B cell (primary cell): ENCODE results near the gene MYO16. TPM values are rescaled to one million over a fixed set of nuclear protein-coding genes. Genes with fewer than 3 reads are reported as not detected.

Experiments used
- ATAC-seq: fragments of 200-7000 bp; cut with Tn5 transposase; one replicate; pipeline ENCODE4 v1.10.0; 2021; ENCODE audit warnings: low read depth, mild to moderate bottlenecking, moderate number of reproducible peaks, moderate library complexity
- CTCF ChIA-PET: fragments of 350-600 bp; sonication (Branson Sonifier 250); formaldehyde crosslinking; loops from one replicate; lab custom pipeline; 2021; ENCODE audit warnings: antibody characterized with exemption, inconsistent platforms; lab: Charles Lee
- POLR2A ChIA-PET: fragments of 350-600 bp; sonication (Branson Sonifier 250); formaldehyde crosslinking; loops from one replicate; lab custom pipeline; 2021; ENCODE audit warnings: antibody characterized with exemption; lab: Charles Lee
- DNase-seq: peaks from one replicate; pipeline ENCODE4 v3.0.0; 2013
- H2AFZ ChIP-seq: 2 replicates; pipeline ENCODE4 v1.6.1; 2012; ENCODE audit warnings: mild to moderate bottlenecking, low read depth, low read length; ENCODE audit not compliant: insufficient read depth, poor library complexity, severe bottlenecking
- H3K27ac ChIP-seq, 2 donors: 1 replicate in 1 of 2; 2 replicates in 1 of 2; pipeline ENCODE4 v1.5.1; 2012 to 2013; ENCODE audit warnings: low read length in 2 of 2, mild to moderate bottlenecking in 2 of 2, moderate library complexity in 1 of 2
- H3K27me3 ChIP-seq, 4 experiments: fragments of 200-600 bp in 1 of 4; sonication (generic) in 1 of 4; replicated peaks in 1 of 4; 1 replicate in 2 of 4; 2 replicates in 2 of 4; pipeline versions ENCODE4 v1.6.1 to v1.7.0; 2013 to 2016; ENCODE audit warnings: low read length in 3 of 4, mild to moderate bottlenecking in 2 of 4, mixed read lengths in 1 of 4, moderate library complexity in 1 of 4; ENCODE audit not compliant: insufficient read depth in 4 of 4, control insufficient read depth in 3 of 4; ENCODE audit errors: control extremely low read depth in 1 of 4
- H3K36me3 ChIP-seq, 2 experiments: replicated peaks in 1 of 2; 1 replicate in 1 of 2; 2 replicates in 1 of 2; pipeline versions ENCODE4 v1.6.1 to v1.7.1; 2013; ENCODE audit warnings: low read length in 1 of 2; ENCODE audit not compliant: insufficient read depth in 2 of 2, control insufficient read depth in 1 of 2; ENCODE audit errors: control extremely low read depth in 1 of 2, extremely low read depth in 1 of 2
- H3K4me1 ChIP-seq, 2 donors: fragments of 200-600 bp in 1 of 2; sonication (generic) in 1 of 2; 1 replicate in 1 of 2; 2 replicates in 1 of 2; pipeline versions ENCODE4 v1.5.1 to v1.6.1; 2013 to 2017; ENCODE audit warnings: low read length in 2 of 2; ENCODE audit not compliant: control insufficient read depth in 2 of 2, insufficient read depth in 2 of 2
- H3K4me2 ChIP-seq: replicated peaks from 2 replicates; pipeline ENCODE3; 2012; ENCODE audit warnings: mild to moderate bottlenecking, low read depth, low read length; ENCODE audit not compliant: poor library complexity, severe bottlenecking
- H3K4me3 ChIP-seq, 5 experiments: fragments of 200-600 bp in 1 of 5; sonication (generic) in 1 of 5; 1 replicate in 3 of 5; 2 replicates in 2 of 5; pipeline versions ENCODE4 v1.5.1 to v1.7.0; 2011 to 2016; ENCODE audit warnings: low read length in 4 of 5, mild to moderate bottlenecking in 4 of 5, low read depth in 2 of 5, control low read depth in 1 of 5, moderate library complexity in 1 of 5; ENCODE audit not compliant: insufficient read depth in 1 of 5; ENCODE audit errors: control extremely low read depth in 1 of 5, extremely low read depth in 1 of 5
- H3K79me2 ChIP-seq: fragments of 200-600 bp; sonication (generic); one replicate; pipeline ENCODE4 v1.6.0; 2016; ENCODE audit warnings: low read length; ENCODE audit not compliant: control insufficient read depth, insufficient read depth
- H3K9ac ChIP-seq: fragments of 200-600 bp; sonication (generic); 2 replicates; pipeline ENCODE4 v1.6.1; 2017; ENCODE audit warnings: mild to moderate bottlenecking, low read length, moderate library complexity
- H3K9me3 ChIP-seq, 3 donors: one replicate each; pipeline versions ENCODE4 v1.6.1 to v1.7.1; 2013; ENCODE audit warnings: low read length in 2 of 3; ENCODE audit not compliant: control insufficient read depth in 2 of 3, insufficient read depth in 1 of 3; ENCODE audit errors: control extremely low read depth in 1 of 3
- H4K20me1 ChIP-seq: 2 replicates; pipeline ENCODE4 v1.6.0; 2012; ENCODE audit warnings: mild to moderate bottlenecking, low read length; ENCODE audit not compliant: insufficient read depth, control insufficient read depth, poor library complexity, severe bottlenecking
- H3K27ac Mint-ChIP-seq: one replicate; pipeline ENCODE4 v1.8.0; 2021; ENCODE audit warnings: mixed read lengths
- H3K27me3 Mint-ChIP-seq: one replicate; pipeline ENCODE4 v1.8.0; 2021; ENCODE audit warnings: mixed read lengths
- H3K4me1 Mint-ChIP-seq: one replicate; pipeline ENCODE4 v1.8.0; 2021; ENCODE audit warnings: mixed read lengths
- H3K4me3 Mint-ChIP-seq: one replicate; pipeline ENCODE4 v1.8.0; 2021; ENCODE audit warnings: mixed read lengths
- H3K9me3 Mint-ChIP-seq: one replicate; pipeline ENCODE4 v1.8.0; 2022; ENCODE audit warnings: mixed read lengths; ENCODE audit not compliant: insufficient read depth
- CTCF ChIP-seq: fragments of 200-600 bp; IDR thresholded peaks from one replicate; pipeline ENCODE4 v1.8.0; 2022; ENCODE audit warnings: antibody characterized with exemption, mild to moderate bottlenecking
- EZH2 ChIP-seq: IDR thresholded peaks from 2 replicates; pipeline ENCODE4 v1.6.1; 2012; ENCODE audit warnings: borderline replicate concordance, low read depth, mild to moderate bottlenecking, moderate library complexity, low read length; ENCODE audit not compliant: insufficient read depth, poor library complexity, severe bottlenecking
- WGBS: methylation state at CpG from one replicate; pipeline ENCODE4 v1.1.5; 2013; ENCODE audit warnings: missing lambda C conversion rate; ENCODE audit not compliant: insufficient coverage; 5-methylcytosine and 5-hydroxymethylcytosine counted together
- intact Hi-C: fragments of 100-400 bp; cut with micrococcal nuclease; formaldehyde crosslinking; loops from one replicate; pipeline ENCODE4 v1.10.0; 2022
- polyA plus RNA-seq: library from polyadenylated mRNA; depleted of rRNA; stranded (reverse); fragments of >200 nt; gene quantifications from 2 replicates; pipeline ENCODE4 v1.2.3, GENCODE V29; 2012
- total RNA-seq, 2 donors: library from RNA; stranded (reverse); fragments of 120-200 nt in 1 of 2; gene quantifications; 1 replicate in 1 of 2; 2 replicates in 1 of 2; pipeline versions ENCODE4 v1.2.3 to v1.2.4, GENCODE V29; 2013 to 2022

The MYO16 gene
- total and polyA plus RNA-seq, 2 donors (not counting 1 experiment from before 2014, with no cell fraction given), result not detected

- no peaks in the 10 kb centered on the region for H3K36me3 ChIP-seq
- no peak for DNase-seq
- H4K20me1 ChIP-seq, result no peaks in the 10 kb centered on the region
- H3K9me3 ChIP-seq, result peaks cover 0 to 3% (median 0%) of the 10 kb centered on the region in 3 donors
- ChIA-PET POLR2A (no interaction called here), CTCF (no interaction called here)
- H3K79me2 ChIP-seq, result no peaks in the 10 kb centered on the region
- H3K27ac ChIP-seq, result no peak overlapping the region
- intact Hi-C loops, result no loop called here
- H3K27me3 Mint-ChIP-seq, result no peaks in the 10 kb centered on the region
- WGBS, result 55% methylated on average over 4 of the region's 13 CpGs
- H3K27ac Mint-ChIP-seq, result no peak overlapping the region
- no peaks in the 10 kb centered on the region for H3K4me1 ChIP-seq
- no peak for ATAC-seq
- TF ChIP-seq EZH2 (no peak), CTCF (no peak)
- H3K27me3 ChIP-seq, result no peaks in the 10 kb centered on the region
- H3K9me3 Mint-ChIP-seq, result no peaks in the 10 kb centered on the region
- no peak overlapping the region for H2AFZ ChIP-seq
- H3K4me3 ChIP-seq, result no peak overlapping the region
- no peak overlapping the region for H3K4me2 ChIP-seq
- no peaks in the 10 kb centered on the region for H3K4me1 Mint-ChIP-seq
- H3K9ac ChIP-seq, result no peak overlapping the region
- no peak overlapping the region for H3K4me3 Mint-ChIP-seq
Measured at GRCh38 chr13:108595436-108596274, 33.8 kb upstream of the MYO16 start.

- H3K9ac ChIP-seq, result no peak overlapping the region
- H3K4me2 ChIP-seq, result no peak overlapping the region
- WGBS, result no CpG with 5 or more reads among the region's 5 CpGs
- H4K20me1 ChIP-seq, result no peaks in the 10 kb centered on the region
- ATAC-seq (no peak), DNase-seq (no peak)
- H3K4me1 Mint-ChIP-seq, result no peaks in the 10 kb centered on the region
- intact Hi-C loops, result no loop called here
- no peaks in the 10 kb centered on the region for H3K9me3 Mint-ChIP-seq
- H3K36me3 ChIP-seq, result no peaks in the 10 kb centered on the region
- POLR2A ChIA-PET, result no interaction called here
- H3K4me1 ChIP-seq, result no peaks in the 10 kb centered on the region
- CTCF ChIA-PET, result no interaction called here
- no peak overlapping the region for H3K4me3 Mint-ChIP-seq
- no peak for TF ChIP-seq EZH2
- TF ChIP-seq CTCF, result no peak
- no peak overlapping the region for H3K4me3 ChIP-seq
- H3K9me3 ChIP-seq, result peaks cover 0 to 8% (median 0%) of the 10 kb centered on the region in 3 donors
- H3K27ac ChIP-seq, result no peak overlapping the region
- no peak overlapping the region for H3K27ac Mint-ChIP-seq
- no peaks in the 10 kb centered on the region for H3K27me3 Mint-ChIP-seq
- no peaks in the 10 kb centered on the region for H3K27me3 ChIP-seq
- no peaks in the 10 kb centered on the region for H3K79me2 ChIP-seq
- H2AFZ ChIP-seq, result no peak overlapping the region
Measured at GRCh38 chr13:108597943-108598342, 31.5 kb upstream of the MYO16 start.
